ENCODE data around the gene SLC6A3.

Gene SLC6A3

GRCh38 chr5:1383886-1384401 lies 61.3 kb downstream of the SLC6A3 start:
- no peak overlapping the region for H3K4me3 ChIP-seq
- no peak overlapping the region for H3K27ac ChIP-seq
- no peak for TF ChIP-seq CTCF (IDR thresholded peaks at IDR 0.05)
- no peak for DNase-seq (ENCODE audit: low spot score)

GRCh38 chr5:1383344-1383743 lies 61.9 kb downstream of the SLC6A3 start:
- no peak overlapping the region for H3K27ac ChIP-seq
- no peak overlapping the region for H3K4me3 ChIP-seq
- DNase-seq (ENCODE audit: low spot score): no peak
- no peak for TF ChIP-seq CTCF (IDR thresholded peaks at IDR 0.05)

GRCh38 chr5:1382248-1382700 lies 63.0 kb downstream of the SLC6A3 start:
- H3K27ac ChIP-seq: no peak overlapping the region
- no peak overlapping the region for H3K4me3 ChIP-seq
- TF ChIP-seq CTCF (IDR thresholded peaks at IDR 0.05): no peak
- DNase-seq (ENCODE audit: low spot score): no peak

- H3K27ac ChIP-seq: no peak overlapping the region
- no peak for DNase-seq (ENCODE audit: low spot score)
- no peak for TF ChIP-seq CTCF (IDR thresholded peaks at IDR 0.05)
- H3K4me3 ChIP-seq: no peak overlapping the region
These were observed 63.6 kb downstream of the SLC6A3 start for GRCh38 chr5:1381370-1382247.

GRCh38 chr5:1380910-1381309 lies 64.3 kb downstream of the SLC6A3 start:
- H3K4me3 ChIP-seq: peak overlapping the region; percentile 57
- no peak for TF ChIP-seq CTCF (IDR thresholded peaks at IDR 0.05)
- H3K27ac ChIP-seq: no peak overlapping the region
- no peak for DNase-seq (ENCODE audit: low spot score)

- no peak overlapping the region for H3K27ac ChIP-seq
- peak; percentile 25 for TF ChIP-seq CTCF (IDR thresholded peaks at IDR 0.05)
- DNase-seq (ENCODE audit: low spot score): no peak
- H3K4me3 ChIP-seq: peak overlapping the region; percentile 57
These were observed 65.0 kb downstream of the SLC6A3 start for GRCh38 chr5:1380011-1380817.

All from coronary artery (tissue), 2 donors.